ENCODE results near the gene CHD5. TPM values are rescaled to one million over a fixed set of nuclear protein-coding genes. Genes with fewer than 3 reads are reported as not detected.

The CHD5 gene
- total RNA-seq, 2 experiments from 2014 or later = 0.67 to 0.96 TPM

GRCh38 chr1:6090288-6090687, 89.8 kb downstream of the CHD5 start:
- Mint-ChIP-seq H3K4me1 (no peaks in the 10 kb centered on the region), H3K27me3 (no peaks in the 10 kb centered on the region), H3K36me3 (ENCODE audit: low read depth) (peaks cover 37% of the 10 kb centered on the region), H3K4me3 (no peak overlapping the region), H3K9me3 (no peaks in the 10 kb centered on the region), H3K27ac (no peak overlapping the region)
- ChIA-PET POLR2A (no interaction called here), CTCF (no interaction called here)
- no peak for DNase-seq

GRCh38 chr1:6088956-6089355, 91.2 kb downstream of the CHD5 start:
- Mint-ChIP-seq H3K27me3 (no peaks in the 10 kb centered on the region), H3K4me1 (no peaks in the 10 kb centered on the region), H3K9me3 (no peaks in the 10 kb centered on the region), H3K36me3 (ENCODE audit: low read depth) (peaks cover 38% of the 10 kb centered on the region), H3K27ac (no peak overlapping the region), H3K4me3 (no peak overlapping the region)
- ChIA-PET CTCF (interaction anchor here (0.6 kb wide), 1 partner anchor 14 kb away, joined by 4 read pairs; no protein-coding TSS in a partner anchor), POLR2A (no interaction called here)
- no peak for DNase-seq

- Mint-ChIP-seq H3K36me3 (ENCODE audit: low read depth) (peaks cover 38% of the 10 kb centered on the region), H3K9me3 (no peaks in the 10 kb centered on the region), H3K27ac (no peak overlapping the region), H3K4me1 (no peaks in the 10 kb centered on the region), H3K4me3 (no peak overlapping the region), H3K27me3 (no peaks in the 10 kb centered on the region)
- ChIA-PET CTCF (interaction anchor here (0.6 kb wide), 1 partner anchor 148 kb away, joined by 5 read pairs; the partner anchor contains the start of gene ICMT), POLR2A (no interaction called here)
- DNase-seq = no peak
Observed at GRCh38 chr1:6087958-6088357, 92.2 kb downstream of the CHD5 start.

GRCh38 chr1:6087377-6087772, 92.7 kb downstream of the CHD5 start:
- Mint-ChIP-seq H3K36me3 (ENCODE audit: low read depth) (peaks cover 41% of the 10 kb centered on the region), H3K4me1 (no peaks in the 10 kb centered on the region), H3K27ac (no peak overlapping the region), H3K27me3 (no peaks in the 10 kb centered on the region), H3K9me3 (no peaks in the 10 kb centered on the region), H3K4me3 (no peak overlapping the region)
- CTCF ChIA-PET = interaction anchor here (0.6 kb wide), 1 partner anchor 148 kb away, joined by 5 read pairs; the partner anchor contains the start of gene ICMT
- POLR2A ChIA-PET = no interaction called here
- DNase-seq = no peak

GRCh38 chr1:6086762-6087376, 93.3 kb downstream of the CHD5 start:
- no peak overlapping the region for H3K4me3 Mint-ChIP-seq
- ChIA-PET CTCF (no interaction called here), POLR2A (no interaction called here)
- H3K27me3 Mint-ChIP-seq = no peaks in the 10 kb centered on the region
- DNase-seq = no peak
- H3K27ac Mint-ChIP-seq = peak overlapping the region; percentile 20
- H3K9me3 Mint-ChIP-seq = no peaks in the 10 kb centered on the region
- H3K36me3 Mint-ChIP-seq (ENCODE audit: low read depth) = peaks cover 41% of the 10 kb centered on the region
- H3K4me1 Mint-ChIP-seq = no peaks in the 10 kb centered on the region

GRCh38 chr1:6086358-6086757, 93.8 kb downstream of the CHD5 start:
- DNase-seq = no peak
- Mint-ChIP-seq H3K4me1 (no peaks in the 10 kb centered on the region), H3K36me3 (ENCODE audit: low read depth) (peaks cover 43% of the 10 kb centered on the region), H3K9me3 (no peaks in the 10 kb centered on the region), H3K27me3 (no peaks in the 10 kb centered on the region), H3K27ac (no peak overlapping the region), H3K4me3 (no peak overlapping the region)
- ChIA-PET POLR2A (no interaction called here), CTCF (no interaction called here)

- ChIA-PET POLR2A (no interaction called here), CTCF (interaction anchor here (0.5 kb wide), 1 partner anchor 20 kb away, joined by 3 read pairs; no protein-coding TSS in a partner anchor)
- Mint-ChIP-seq H3K27me3 (no peaks in the 10 kb centered on the region), H3K9me3 (no peaks in the 10 kb centered on the region), H3K4me3 (no peak overlapping the region), H3K36me3 (ENCODE audit: low read depth) (peaks cover 37% of the 10 kb centered on the region), H3K4me1 (no peaks in the 10 kb centered on the region), H3K27ac (no peak overlapping the region)
- no peak for DNase-seq
Observed at GRCh38 chr1:6085666-6086065, 94.5 kb downstream of the CHD5 start.

GRCh38 chr1:6084781-6085495, 95.2 kb downstream of the CHD5 start:
- POLR2A ChIA-PET = no interaction called here
- H3K27ac Mint-ChIP-seq = no peak overlapping the region
- H3K4me3 Mint-ChIP-seq = no peak overlapping the region
- H3K36me3 Mint-ChIP-seq (ENCODE audit: low read depth) = peaks cover 36% of the 10 kb centered on the region
- H3K4me1 Mint-ChIP-seq = no peaks in the 10 kb centered on the region
- DNase-seq = no peak
- no peaks in the 10 kb centered on the region for H3K27me3 Mint-ChIP-seq
- CTCF ChIA-PET = interaction anchor here (0.5 kb wide), 1 partner anchor 20 kb away, joined by 3 read pairs; no protein-coding TSS in a partner anchor
- no peaks in the 10 kb centered on the region for H3K9me3 Mint-ChIP-seq

- CTCF ChIA-PET = no interaction called here
- peaks cover 36% of the 10 kb centered on the region for H3K36me3 Mint-ChIP-seq (ENCODE audit: low read depth)
- POLR2A ChIA-PET = no interaction called here
Observed at GRCh38 chr1:6083801-6084446, 96.2 kb downstream of the CHD5 start.

GRCh38 chr1:6083385-6083784, 96.7 kb downstream of the CHD5 start:
- Mint-ChIP-seq H3K9me3 (no peaks in the 10 kb centered on the region), H3K36me3 (ENCODE audit: low read depth) (peaks cover 36% of the 10 kb centered on the region), H3K27me3 (no peaks in the 10 kb centered on the region), H3K27ac (no peak overlapping the region), H3K4me1 (no peaks in the 10 kb centered on the region), H3K4me3 (no peak overlapping the region)
- ChIA-PET POLR2A (no interaction called here), CTCF (no interaction called here)
- DNase-seq = no peak

More at GRCh38 chr1:6083801-6084446, 96.2 kb downstream of the CHD5 start:
- Mint-ChIP-seq H3K4me3 (no peak overlapping the region), H3K27me3 (no peaks in the 10 kb centered on the region), H3K4me1 (no peaks in the 10 kb centered on the region), H3K27ac (no peak overlapping the region), H3K9me3 (no peaks in the 10 kb centered on the region)
- no peak for DNase-seq

- Mint-ChIP-seq H3K4me1 (no peaks in the 10 kb centered on the region), H3K4me3 (no peak overlapping the region), H3K27ac (no peak overlapping the region), H3K36me3 (ENCODE audit: low read depth) (peaks cover 34% of the 10 kb centered on the region), H3K9me3 (no peaks in the 10 kb centered on the region), H3K27me3 (no peaks in the 10 kb centered on the region)
- no peak for DNase-seq
- ChIA-PET POLR2A (no interaction called here), CTCF (interaction anchor here (0.5 to 1.0 kb wide), 3 partner anchors 8 to 110 kb away, joined by 3 read pairs; no protein-coding TSS in a partner anchor)
Observed at GRCh38 chr1:6082430-6082971, 97.6 kb downstream of the CHD5 start.

GRCh38 chr1:6081901-6082300, 98.2 kb downstream of the CHD5 start:
- Mint-ChIP-seq H3K36me3 (ENCODE audit: low read depth) (peaks cover 31% of the 10 kb centered on the region), H3K4me1 (no peaks in the 10 kb centered on the region), H3K9me3 (no peaks in the 10 kb centered on the region), H3K27me3 (no peaks in the 10 kb centered on the region), H3K27ac (no peak overlapping the region), H3K4me3 (no peak overlapping the region)
- CTCF ChIA-PET = interaction anchor here (0.5 to 1.0 kb wide), 2 partner anchors 7 to 111 kb away, joined by 3 read pairs; no protein-coding TSS in a partner anchor
- POLR2A ChIA-PET = no interaction called here
- DNase-seq = no peak

GRCh38 chr1:6080469-6080868, 99.7 kb downstream of the CHD5 start:
- Mint-ChIP-seq H3K9me3 (no peaks in the 10 kb centered on the region), H3K4me3 (no peak overlapping the region), H3K27me3 (no peaks in the 10 kb centered on the region), H3K36me3 (ENCODE audit: low read depth) (peaks cover 38% of the 10 kb centered on the region), H3K4me1 (no peaks in the 10 kb centered on the region), H3K27ac (no peak overlapping the region)
- CTCF ChIA-PET = no interaction called here
- DNase-seq = no peak
- POLR2A ChIA-PET = no interaction called here
